ENCODE data around the gene CD59.

DNA sequence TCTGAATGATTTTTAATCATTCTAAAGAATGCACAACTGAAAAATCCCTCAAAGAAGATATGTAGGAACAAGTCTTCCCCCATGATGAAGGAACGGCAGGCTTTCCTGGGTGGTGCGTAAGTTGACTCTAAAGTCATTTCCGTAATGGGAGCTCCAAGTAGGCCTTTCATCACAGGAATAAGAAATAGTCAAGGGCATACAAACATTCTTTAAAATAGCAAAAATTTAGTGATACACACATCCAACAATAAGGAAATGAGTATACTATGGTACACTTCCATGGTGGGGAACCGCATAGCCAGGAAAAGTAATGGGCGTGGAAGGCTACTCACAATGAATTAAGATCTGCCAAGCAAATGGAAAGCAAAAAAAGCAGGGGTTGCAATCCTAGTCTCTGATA is 10.7 kb downstream of the CD59 start:
- TF ChIP-seq, protein P1, sequence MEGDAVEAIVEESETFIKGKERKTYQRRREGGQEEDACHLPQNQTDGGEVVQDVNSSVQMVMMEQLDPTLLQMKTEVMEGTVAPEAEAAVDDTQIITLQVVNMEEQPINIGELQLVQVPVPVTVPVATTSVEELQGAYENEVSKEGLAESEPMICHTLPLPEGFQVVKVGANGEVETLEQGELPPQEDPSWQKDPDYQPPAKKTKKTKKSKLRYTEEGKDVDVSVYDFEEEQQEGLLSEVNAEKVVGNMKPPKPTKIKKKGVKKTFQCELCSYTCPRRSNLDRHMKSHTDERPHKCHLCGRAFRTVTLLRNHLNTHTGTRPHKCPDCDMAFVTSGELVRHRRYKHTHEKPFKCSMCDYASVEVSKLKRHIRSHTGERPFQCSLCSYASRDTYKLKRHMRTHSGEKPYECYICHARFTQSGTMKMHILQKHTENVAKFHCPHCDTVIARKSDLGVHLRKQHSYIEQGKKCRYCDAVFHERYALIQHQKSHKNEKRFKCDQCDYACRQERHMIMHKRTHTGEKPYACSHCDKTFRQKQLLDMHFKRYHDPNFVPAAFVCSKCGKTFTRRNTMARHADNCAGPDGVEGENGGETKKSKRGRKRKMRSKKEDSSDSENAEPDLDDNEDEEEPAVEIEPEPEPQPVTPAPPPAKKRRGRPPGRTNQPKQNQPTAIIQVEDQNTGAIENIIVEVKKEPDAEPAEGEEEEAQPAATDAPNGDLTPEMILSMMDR (IDR thresholded peaks at IDR 0.05 in 4 of 5, conservative IDR thresholded peaks at IDR 0.05 in 1 of 5), result no peak
- no peak for TF ChIP-seq POLR2A (IDR thresholded peaks at IDR 0.05)
